ENCODE results near the gene CTDSP1.
A peak's percentile ranks its signal among the peaks of the same experiment; 100 is the strongest.

CTDSP1 gene

GRCh38 chr2:218383892-218384519 lies 15.7 kb upstream of the CTDSP1 start:
- no peak for DNase-seq

GRCh38 chr2:218384975-218385374 lies 14.7 kb upstream of the CTDSP1 start:
- no peak for DNase-seq

GRCh38 chr2:218386505-218387368 lies 12.9 kb upstream of the CTDSP1 start:
- DNase-seq: no peak

GRCh38 chr2:218387369-218388194 lies 12.1 kb upstream of the CTDSP1 start:
- DNase-seq: no peak

GRCh38 chr2:218389333-218390150 lies 10.1 kb upstream of the CTDSP1 start:
- no peak for DNase-seq

GRCh38 chr2:218391202-218391601 lies 8.5 kb upstream of the CTDSP1 start:
- no peak for DNase-seq

GRCh38 chr2:218392459-218392858 lies 7.2 kb upstream of the CTDSP1 start:
- no peak for DNase-seq

- no peak for DNase-seq
Measured at GRCh38 chr2:218392891-218393462, 6.7 kb upstream of the CTDSP1 start.

- no peak for DNase-seq
Measured at GRCh38 chr2:218393750-218394290, 5.8 kb upstream of the CTDSP1 start.

- DNase-seq: no peak
Measured at GRCh38 chr2:218394298-218395089, 5.2 kb upstream of the CTDSP1 start.

- DNase-seq: no peak
Measured at GRCh38 chr2:218395090-218395444, 4.6 kb upstream of the CTDSP1 start.

- no peak for DNase-seq
Measured at GRCh38 chr2:218395456-218395825, 4.2 kb upstream of the CTDSP1 start.

- DNase-seq: peak; percentile 95
Measured at GRCh38 chr2:218395826-218396687, 3.6 kb upstream of the CTDSP1 start.

GRCh38 chr2:218396688-218397462 lies 2.8 kb upstream of the CTDSP1 start:
- DNase-seq: peak; percentile 75

- DNase-seq: no peak
Measured at GRCh38 chr2:218397463-218397819, 2.2 kb upstream of the CTDSP1 start.

- peak; percentile 77 for DNase-seq
Measured at GRCh38 chr2:218397820-218398436, 1.7 kb upstream of the CTDSP1 start.

- peak; percentile 75 for DNase-seq
Measured at GRCh38 chr2:218398437-218399390, 954 bp upstream of the CTDSP1 start.

Measured in stimulated activated CD8-positive, alpha-beta memory T cell treated with anti-CD3 and anti-CD28 coated beads, Interleukin-4, amount 100 ng/mL, for 48 hours (primary cell).